CD4-positive, alpha-beta T cell treated with Interleukin-2 at 100 ng/mL for 4 hours (primary cell): ENCODE data around the gene TM2D1.
"Not testable (repeated sequence)": the region's sequence is repeated elsewhere in the genome, so short reads cannot be mapped to it uniquely, and the experiment has no call there.

Source experiments
- DNase-seq: peaks from one replicate; pipeline ENCODE4 v3.0.0-alpha.2; 2020; ENCODE audit warnings: low spot score

Gene TM2D1

DNA sequence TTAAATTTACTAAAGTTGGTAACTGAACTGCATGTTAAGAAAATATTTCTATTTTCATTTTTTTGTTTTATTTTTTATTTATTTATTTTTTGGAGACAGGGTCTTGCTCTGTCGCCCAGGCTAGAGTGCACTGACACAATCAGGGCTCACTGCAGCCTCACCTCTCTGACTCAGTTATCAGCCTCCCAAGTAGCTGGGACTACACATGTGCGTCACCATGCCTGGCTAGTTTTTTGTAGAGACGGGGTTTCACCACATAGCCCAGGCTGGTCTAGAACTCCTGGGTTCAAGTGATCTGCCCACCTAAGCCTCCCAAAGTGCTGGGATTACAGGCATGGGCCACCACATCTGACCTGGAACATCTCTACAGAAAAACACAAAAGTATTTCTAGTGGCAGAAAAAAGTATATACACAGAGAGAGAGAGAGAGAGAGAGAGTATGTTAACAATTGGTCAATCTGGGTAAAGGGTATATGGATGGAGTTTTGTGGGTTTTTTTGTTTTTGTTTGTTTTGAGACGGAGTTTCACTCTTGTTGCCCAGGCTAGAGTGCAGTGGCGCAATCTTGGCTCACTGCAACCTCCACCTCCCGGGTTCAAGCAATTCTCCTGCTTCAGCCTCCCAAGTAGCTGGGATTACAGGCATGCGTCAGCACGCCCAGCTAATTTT lies 5.8 kb downstream of the TM2D1 start:
- not testable (repeated sequence) for DNase-seq

DNA sequence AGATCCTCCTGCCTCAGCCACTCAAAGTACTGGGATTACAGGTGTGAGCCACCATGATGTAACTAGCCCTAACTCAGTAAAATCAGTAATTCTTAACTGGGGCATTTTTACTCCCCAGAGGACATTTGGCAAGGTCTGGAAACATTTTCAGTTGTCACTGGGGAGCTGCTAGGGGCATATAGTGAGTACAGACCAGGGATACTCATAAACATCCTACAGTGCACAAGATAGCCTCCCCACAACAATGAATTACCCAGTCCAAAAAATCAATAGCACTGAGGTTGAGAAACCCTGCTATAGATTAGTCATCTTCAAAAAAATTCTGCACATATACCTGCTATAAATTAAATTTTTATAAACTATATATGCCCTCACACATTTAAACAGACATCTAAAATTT lies 13.0 kb downstream of the TM2D1 start:
- no peak for DNase-seq

DNA sequence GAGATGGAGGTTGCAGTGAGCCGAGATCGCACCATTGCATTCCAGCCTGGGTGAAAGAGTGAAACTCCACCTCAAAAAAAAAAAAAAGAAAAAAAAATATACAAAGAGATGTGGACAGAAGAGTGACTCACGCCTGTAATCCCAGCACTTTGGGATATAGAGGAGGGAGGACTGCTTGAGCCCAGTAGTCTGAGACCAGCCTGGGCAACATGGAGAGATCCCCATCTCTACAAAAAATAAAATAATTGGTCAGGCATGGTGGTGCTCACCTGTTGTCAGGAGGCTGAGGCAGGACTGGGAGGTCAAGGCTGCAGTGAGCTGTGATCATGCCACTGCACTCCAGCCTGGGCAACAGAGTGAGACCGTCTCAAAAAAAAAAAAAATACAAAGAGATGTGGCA lies 13.7 kb downstream of the TM2D1 start:
- not testable (repeated sequence) for DNase-seq

DNA sequence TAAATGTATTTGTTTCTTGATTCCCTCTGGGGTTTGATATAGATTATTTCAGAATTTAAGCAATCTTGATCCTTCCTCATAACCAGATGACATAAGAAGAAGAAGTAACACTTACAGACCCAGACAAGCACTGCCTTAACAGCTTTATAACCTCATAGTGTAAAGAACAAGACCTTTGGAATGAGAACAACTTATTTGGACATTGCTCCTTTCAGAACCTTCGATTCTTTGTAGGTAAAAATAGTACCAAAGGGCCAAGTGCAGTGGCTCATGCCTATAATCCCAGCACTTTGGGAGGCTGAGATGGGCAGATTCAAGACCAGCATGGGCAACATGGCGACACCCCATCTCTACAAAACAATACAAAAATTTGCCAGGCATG lies 15.0 kb downstream of the TM2D1 start:
- no peak for DNase-seq

DNA sequence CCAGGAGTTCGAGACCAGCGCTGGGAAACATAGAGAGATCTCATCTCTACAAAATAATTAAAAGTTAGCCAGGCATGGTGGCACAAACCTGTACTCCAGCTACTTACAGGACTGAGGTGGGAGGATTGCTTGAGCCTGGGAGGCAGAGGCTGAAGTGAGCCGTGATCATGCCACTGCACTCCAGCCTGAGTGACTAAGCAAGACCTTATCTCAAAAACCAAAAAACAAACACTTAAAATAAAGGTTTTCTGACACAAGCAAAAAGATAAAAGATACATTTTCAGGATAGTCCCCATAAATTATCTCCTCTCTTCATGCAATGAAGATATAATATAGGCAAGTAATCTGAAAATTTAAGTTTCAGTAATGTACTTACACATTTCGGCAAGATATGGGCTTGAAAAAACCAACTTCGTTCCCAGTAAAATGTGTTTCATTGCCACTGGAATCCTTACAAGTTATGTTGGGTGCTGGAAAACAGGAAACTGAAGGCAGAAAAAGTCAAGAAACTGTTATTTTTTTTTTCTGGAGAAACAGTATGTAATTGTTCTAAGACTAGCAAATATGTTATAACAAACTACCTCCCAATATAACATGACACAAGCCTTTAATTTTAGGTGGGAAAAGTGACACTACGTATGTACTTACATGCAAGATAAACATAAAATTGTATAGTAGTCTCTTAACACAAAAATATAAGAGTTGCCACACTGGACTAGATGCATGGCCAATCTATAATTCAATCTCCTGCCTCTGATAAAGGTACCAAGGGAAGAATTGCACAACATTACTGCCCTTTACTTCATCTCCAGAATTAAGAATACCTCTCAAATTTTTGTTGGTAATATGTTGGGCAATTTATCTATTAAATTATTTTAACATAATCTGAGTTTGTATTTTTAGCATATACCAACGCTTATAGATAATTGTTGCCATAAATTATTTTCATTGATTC lies 15.7 kb downstream of the TM2D1 start:
- DNase-seq = no peak

DNA sequence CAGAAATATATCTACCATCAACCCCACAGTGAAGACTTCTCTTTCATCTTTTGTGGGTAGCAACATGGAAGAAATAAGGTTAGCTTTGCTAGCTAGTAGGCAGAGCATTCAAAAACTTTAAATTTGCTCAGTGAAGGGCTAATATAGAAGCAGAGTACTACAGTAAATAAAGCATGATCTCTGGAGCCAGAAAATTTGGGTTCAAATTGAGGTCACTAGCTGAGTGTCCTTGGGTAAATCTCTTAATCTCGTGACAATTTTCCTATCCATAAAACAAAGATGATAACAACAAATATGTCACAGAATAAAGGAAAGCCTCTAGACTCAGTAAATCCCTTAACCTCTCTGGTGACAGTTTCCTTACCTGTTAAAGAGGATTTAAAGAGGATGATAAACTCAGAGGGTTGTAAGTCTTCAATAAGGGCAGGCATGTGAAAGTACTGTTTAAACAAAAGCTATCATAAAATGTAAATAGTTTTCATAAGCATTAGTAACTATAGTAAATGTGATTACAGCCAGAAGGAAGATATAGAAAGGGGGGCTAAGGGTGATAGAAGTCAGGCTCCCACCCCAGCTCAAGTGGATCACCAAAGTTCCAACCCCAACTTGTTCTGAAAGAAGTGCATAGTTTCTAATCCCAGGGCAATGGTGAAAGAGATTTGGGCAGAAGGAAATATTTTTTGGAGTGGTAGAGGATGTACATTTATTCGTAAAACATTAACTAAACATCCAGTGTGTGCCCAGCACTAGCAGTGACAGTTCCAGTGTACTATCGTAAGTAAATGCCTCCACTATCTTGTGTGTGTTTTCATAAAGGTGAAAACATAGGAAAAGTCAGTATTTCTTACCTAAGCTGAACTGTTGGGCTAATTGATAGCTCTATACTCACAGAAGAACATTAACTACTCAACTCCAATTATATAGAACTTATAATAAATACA lies 24.8 kb downstream of the TM2D1 start:
- no peak for DNase-seq

DNA sequence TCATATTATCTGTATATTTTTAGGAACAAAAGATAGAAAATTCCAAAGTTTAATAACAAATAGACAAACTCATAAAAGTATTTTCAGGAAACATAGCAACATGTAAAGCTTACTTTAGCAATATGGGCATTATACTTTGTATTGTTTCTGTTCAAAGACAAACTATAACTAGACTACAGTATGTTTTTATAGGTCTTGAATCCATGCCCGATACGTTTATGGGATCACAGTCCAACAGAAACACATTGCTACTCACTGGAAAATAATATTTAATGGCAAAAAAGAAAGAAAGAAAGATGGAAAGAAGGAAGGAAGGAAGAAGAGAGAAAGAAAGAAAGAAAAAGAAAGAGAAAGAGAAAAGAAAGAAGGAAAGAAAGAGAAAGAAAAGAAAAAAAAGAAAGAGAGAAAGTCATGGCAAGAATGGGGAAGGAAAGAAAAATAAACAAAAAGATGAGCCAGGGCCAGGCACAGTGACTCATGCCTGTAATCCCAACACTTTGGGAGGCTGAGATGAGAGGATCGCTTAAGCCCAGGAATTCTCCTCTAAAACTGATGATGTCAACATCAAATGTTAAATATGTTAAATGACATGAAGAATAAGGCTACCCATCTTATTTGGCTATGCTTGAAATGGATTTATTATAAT lies 32.7 kb downstream of the TM2D1 start:
- DNase-seq = no peak

DNA sequence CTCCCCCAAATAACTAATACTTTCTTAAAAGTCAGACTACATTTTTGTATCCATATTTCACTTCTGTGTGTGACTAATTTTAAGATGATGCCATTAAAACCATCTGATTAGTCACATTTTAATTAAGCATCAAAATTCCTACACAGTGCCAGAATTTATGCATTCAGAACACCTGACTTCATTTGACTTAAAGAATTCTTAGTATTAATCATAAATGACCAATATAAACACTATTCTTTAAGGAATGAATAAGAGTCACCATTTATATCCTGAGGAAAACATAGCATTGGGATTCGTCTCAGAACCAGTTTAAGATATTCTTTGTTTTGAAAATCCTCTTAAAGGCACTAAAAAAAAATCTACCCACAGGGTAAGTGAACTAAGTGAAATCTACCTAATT lies 37.0 kb downstream of the TM2D1 start:
- DNase-seq = no peak

DNA sequence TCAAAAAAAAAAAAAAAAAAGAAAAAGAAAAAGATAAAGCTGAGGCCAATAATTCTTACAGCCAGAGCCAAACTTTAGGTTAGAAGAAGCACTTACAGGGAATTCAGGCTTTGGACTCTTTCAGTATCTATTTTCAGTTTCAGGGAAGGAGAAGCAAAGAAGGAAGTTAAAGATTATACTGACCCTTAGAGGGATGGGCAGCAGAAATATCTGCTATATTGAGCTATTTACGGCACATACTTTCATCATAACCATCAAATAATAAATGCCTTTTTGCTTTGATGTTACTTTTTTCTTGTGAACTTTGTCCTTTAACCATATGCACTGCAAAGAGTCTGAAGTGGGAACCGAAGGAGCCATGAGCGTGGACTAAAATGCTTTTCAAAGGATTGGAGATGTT lies 42.0 kb downstream of the TM2D1 start:
- DNase-seq = no peak

DNA sequence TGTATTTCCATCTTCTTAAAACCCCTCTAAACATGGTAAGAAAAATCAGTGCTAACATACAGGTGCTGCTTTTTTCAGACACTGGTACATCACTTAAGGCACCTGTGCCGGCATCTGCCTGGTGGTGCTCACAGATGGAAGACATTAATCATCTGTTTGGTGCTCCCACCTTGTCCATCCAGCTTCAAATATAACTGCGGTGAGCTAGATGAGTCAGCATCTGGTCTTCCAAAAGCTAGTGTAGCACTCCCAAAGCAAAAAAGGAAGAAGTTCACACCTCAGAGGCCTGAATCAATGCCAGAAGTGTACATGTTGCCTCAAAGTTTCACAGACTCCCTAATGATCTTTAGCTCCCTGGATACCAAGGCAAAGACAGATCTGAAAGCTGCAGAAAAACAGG lies 44.4 kb downstream of the TM2D1 start:
- DNase-seq = no peak

DNA sequence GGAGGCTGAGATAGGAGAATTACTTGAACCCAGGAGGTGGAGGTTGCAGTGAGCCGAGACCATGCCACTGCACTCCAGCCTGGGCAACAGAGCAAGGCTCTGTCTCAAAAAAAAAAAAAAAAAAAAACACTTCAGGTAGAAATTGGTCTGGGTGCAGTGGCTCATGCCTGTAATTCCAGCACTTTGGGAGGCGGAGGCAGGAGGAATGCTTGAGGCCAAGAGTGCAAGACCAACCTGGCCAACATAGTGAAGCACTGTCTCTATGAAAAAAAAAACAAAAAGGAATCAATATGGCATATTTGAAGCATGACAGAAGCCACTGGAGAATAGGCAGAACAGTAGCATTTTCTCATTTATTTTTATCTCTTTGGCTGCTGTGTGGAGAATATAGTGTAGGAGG lies 48.1 kb downstream of the TM2D1 start:
- DNase-seq = not testable (repeated sequence)

DNA sequence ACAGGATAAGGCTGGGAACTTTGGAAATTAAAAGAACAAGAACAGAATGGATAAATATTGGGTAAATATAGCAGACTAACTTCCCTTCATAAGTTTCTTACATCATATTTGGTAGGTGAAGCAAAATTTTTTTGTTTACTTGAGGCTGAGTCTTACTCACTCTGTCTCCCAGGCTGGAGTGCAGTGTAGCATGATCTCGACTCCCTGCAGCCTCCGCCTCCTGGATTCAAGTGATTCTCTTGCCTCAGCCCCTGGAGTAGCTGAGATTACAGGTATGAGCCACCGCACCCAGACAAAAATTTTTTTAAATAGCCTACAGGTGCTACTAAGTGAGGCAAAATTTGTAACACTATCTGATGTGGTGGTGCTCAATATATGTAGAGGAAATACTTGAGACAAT lies 50.7 kb downstream of the TM2D1 start:
- DNase-seq = no peak

DNA sequence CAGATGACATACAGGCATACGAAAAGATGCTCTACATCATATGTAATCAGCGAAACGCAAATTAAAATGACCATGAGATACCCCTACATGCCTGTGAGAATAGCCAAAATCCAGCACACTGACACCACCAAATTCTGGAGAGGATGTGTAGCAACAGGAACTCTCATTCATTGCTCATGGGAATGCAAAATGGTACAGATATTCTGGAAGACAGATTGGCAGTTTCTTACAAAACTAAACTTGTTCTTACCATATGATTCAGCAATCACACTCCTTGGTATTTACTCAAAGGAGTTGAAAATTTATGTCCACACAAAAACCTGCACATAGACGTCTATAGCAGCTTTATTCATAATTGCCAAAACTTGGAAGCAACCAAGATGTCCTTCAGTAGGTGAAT lies 52.6 kb downstream of the TM2D1 start:
- no peak for DNase-seq

DNA sequence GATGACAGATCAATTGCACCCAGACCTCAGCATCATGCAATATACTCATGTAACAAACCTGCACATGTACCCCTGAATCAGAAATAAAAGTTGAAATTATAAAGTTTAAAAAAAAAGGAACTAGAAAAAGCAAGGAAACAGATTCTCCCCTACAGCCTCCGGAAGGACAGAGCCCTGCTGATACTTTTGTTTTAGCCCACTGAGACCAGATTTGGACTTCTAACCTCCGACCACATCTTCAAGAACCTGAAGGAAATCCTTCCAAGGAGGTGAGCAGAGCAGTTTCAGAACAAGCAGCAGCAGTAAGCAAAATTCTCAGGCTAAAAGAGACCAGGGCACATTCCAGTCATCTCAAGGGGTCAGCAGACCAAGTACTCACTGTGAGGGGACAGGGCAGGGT lies 54.5 kb downstream of the TM2D1 start:
- no peak for DNase-seq

DNA sequence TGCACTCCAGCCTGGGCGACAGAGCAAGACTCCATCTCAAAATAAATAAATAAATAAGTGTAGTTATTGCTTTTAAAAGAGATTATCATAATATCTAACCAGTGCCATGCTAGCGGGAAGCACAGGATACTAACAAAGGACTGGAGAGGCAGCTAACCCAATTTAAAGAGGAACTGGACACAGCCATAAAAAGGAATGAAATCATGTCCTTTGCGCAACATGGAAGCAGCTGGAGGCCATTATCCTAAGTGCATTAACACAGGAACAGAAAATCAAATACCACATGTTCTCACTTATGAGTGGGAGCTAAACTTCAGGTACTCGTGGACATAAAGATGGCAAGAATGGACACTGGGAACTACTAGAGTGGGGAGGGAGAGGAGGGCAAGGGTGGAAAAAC lies 54.9 kb downstream of the TM2D1 start:
- DNase-seq = no peak

DNA sequence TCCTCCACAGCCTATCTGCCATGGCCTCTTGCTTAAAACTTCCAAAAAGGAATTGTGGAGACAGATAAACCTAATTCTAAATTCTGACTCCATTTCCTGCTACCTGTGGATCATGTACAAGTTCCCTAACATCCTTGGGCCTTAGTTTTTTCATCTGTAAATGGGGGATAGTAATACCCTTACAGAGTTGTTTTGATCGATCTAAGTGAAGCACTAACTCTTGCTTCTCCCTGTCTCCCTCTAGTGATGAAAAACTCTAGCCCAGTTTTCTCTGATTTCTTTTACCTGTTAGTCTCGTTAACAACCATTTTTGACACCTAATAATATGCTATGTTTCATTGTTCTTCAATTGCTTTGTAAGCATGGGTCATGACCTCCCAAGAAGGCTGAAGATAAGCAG lies 65.9 kb downstream of the TM2D1 start:
- no peak for DNase-seq

DNA sequence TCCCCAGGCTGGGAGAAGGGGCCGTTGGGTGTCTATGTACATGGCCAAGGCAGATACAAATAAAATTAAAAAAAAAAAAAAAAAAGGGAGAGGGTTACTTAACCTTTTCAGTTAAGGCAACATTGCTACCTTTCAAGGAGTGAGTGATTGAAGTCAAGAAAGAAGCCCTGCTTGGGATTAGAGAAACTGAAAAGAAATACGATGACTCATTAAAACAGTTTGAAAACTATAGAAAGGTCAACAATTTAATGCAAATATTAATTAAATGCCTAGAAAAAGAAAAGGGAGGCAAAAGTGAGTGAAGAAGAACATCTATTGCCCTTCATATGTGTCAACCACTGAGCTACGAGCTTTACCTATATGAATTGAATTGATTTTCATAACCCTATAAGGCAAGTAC lies 69.5 kb downstream of the TM2D1 start:
- no peak for DNase-seq

DNA sequence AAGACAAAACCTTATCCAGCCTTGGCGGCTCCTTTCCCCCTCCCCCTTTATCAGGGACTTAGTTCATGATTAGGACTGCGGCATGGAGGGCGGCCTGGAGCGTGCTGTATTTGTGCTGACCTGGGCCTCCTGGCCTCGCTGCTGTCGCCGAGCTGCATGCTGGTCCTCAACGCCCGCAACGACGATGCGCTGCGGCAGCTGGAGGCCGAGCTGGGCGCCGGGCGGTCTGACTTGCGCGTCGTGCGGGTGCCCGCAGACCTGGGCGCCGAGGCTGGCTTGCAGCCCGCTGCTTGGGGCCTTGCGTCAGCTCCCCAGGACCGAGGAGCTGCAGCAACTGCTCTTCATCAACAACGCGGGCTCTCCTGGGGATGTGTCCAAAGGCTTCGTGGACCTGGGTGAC lies 70.9 kb downstream of the TM2D1 start:
- no peak for DNase-seq

DNA sequence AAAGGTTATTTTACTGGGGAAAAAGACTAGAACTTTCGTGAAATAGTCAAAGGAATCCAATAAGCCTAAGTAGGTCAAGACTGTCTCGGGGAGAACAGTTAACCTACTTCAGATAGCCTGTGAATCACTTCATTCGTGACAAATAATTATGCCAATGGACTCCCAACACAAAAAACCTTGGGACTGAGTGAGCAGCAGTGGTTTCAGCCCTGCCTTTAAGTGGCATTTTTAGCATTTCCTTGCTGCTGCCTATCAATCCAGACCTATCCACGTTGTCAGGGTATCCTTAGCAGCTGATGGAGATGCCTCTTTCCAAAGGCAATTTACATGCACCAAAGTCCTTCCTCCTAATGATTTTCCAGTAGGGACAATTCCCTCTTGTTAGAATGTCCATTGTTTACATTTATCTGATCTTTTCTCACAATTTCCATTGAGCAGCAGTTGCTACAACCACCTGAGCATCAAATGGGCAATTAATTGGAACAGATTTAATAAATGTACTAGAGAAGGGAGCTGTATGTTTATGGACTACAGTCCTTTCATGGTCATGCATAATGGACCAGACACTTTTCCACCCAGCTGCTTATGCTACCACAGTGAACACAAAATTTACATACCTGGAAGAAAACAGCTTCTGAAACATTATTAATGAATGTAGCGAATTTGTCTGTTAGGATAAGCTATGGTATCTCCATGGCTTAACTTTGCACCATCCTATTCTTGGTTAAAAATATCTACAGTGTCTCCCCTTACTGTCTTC lies 75.8 kb downstream of the TM2D1 start:
- DNase-seq = no peak

DNA sequence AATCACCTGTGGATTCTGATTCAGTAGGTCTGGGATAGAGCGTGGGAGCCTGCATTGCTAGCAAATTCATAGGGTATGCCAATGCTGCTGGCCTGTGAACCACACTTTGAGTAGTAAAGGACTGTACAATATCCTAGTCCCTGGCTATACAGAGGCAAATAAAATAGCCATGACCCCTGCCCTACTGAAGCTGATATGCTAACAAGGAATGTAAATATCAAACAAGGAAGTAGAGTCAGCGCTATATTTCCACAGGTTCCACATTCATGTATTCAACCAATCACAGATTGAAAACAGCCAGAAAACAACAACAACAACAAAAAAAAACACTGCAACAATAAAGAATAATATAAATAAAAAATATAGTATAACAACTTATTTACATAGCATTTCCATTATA lies 77.8 kb downstream of the TM2D1 start:
- DNase-seq = no peak

DNA sequence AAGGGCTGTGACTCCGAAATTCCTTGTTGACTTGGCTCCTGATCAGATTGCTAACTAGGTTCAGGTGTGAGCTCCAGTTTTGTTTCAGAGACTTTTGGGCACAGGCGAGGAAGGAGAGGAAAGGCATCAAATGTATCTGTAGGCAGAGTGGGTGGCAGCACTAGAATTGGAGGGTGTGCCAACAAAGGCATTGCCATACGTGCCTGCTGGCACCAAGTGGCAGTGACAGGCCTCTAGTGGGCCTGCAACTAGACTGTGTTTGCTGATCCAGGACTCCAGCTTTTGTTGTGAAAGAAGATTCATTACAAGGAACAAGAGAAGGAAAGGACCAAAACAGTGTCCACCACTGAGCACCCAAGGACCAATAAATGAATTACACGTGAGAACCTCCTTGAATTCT lies 79.5 kb downstream of the TM2D1 start:
- DNase-seq = no peak
